ENCODE results near the gene CDH24.

CDH24 gene

GRCh38 chr14:23091294-23092225 is 34.2 kb upstream of the CDH24 start:
- DNase-seq (ENCODE audit: low read depth, low spot score), result no peak

GRCh38 chr14:23090254-23090636 is 32.9 kb upstream of the CDH24 start:
- DNase-seq (ENCODE audit: low read depth, low spot score), result no peak

GRCh38 chr14:23089498-23090253 is 32.4 kb upstream of the CDH24 start:
- no peak for DNase-seq (ENCODE audit: low read depth, low spot score)

GRCh38 chr14:23086565-23086964 is 29.2 kb upstream of the CDH24 start:
- no peak for DNase-seq (ENCODE audit: low read depth, low spot score)

GRCh38 chr14:23085458-23085857 is 28.1 kb upstream of the CDH24 start:
- no peak for DNase-seq (ENCODE audit: low read depth, low spot score)

- no peak for DNase-seq (ENCODE audit: low read depth, low spot score)
Observed at GRCh38 chr14:23080474-23080873, 23.2 kb upstream of the CDH24 start.

GRCh38 chr14:23079716-23080115 is 22.4 kb upstream of the CDH24 start:
- no peak for DNase-seq (ENCODE audit: low read depth, low spot score)

- DNase-seq (ENCODE audit: low read depth, low spot score), result peak; percentile 82
Observed at GRCh38 chr14:23078692-23079116, 21.4 kb upstream of the CDH24 start.

GRCh38 chr14:23077962-23078361 is 20.6 kb upstream of the CDH24 start:
- DNase-seq (ENCODE audit: low read depth, low spot score), result no peak

GRCh38 chr14:23076785-23077408 is 19.6 kb upstream of the CDH24 start:
- no peak for DNase-seq (ENCODE audit: low read depth, low spot score)

GRCh38 chr14:23074906-23075305 is 17.6 kb upstream of the CDH24 start:
- no peak for DNase-seq (ENCODE audit: low read depth, low spot score)

- DNase-seq (ENCODE audit: low read depth, low spot score), result no peak
Observed at GRCh38 chr14:23071921-23072539, 14.7 kb upstream of the CDH24 start.

GRCh38 chr14:23071244-23071920 is 14.1 kb upstream of the CDH24 start:
- peak; percentile 87 for DNase-seq (ENCODE audit: low read depth, low spot score)

GRCh38 chr14:23070262-23071129 is 13.2 kb upstream of the CDH24 start:
- DNase-seq (ENCODE audit: low read depth, low spot score), result no peak

GRCh38 chr14:23069413-23069806 is 12.1 kb upstream of the CDH24 start:
- DNase-seq (ENCODE audit: low read depth, low spot score), result no peak

- DNase-seq (ENCODE audit: low read depth, low spot score), result peak; percentile 83
Observed at GRCh38 chr14:23068789-23069412, 11.6 kb upstream of the CDH24 start.

GRCh38 chr14:23067847-23068788 is 10.8 kb upstream of the CDH24 start:
- no peak for DNase-seq (ENCODE audit: low read depth, low spot score)

GRCh38 chr14:23066855-23067744 is 9.8 kb upstream of the CDH24 start:
- DNase-seq (ENCODE audit: low read depth, low spot score), result no peak
